Hepatocyte (in vitro differentiated cells): ENCODE results near the gene CEBPE. TPM values are rescaled to one million over a fixed set of nuclear protein-coding genes. Genes with fewer than 3 reads are reported as not detected.

Experiments
- DNase-seq: peaks from one replicate; pipeline ENCODE4 v3.0.0-alpha.2; 2016; ENCODE audit warnings: low spot score
- H2AFZ ChIP-seq: fragments of 200-600 bp; sonication (generic); 2 replicates; pipeline ENCODE4 v1.6.0; 2016; ENCODE audit warnings: antibody characterized with exemption, mild to moderate bottlenecking
- H3K27ac ChIP-seq: fragments of 200-600 bp; sonication (generic); 2 replicates; pipeline ENCODE4 v1.5.1; 2016; ENCODE audit warnings: mild to moderate bottlenecking
- H3K27me3 ChIP-seq: fragments of 200-600 bp; sonication (generic); 2 replicates; pipeline ENCODE4 v1.6.1; 2016
- H3K36me3 ChIP-seq: fragments of 200-600 bp; sonication (generic); replicated peaks from 2 replicates; pipeline ENCODE4 v1.5.1; 2016; ENCODE audit warnings: low read depth; ENCODE audit not compliant: insufficient read depth
- H3K4me1 ChIP-seq: fragments of 200-600 bp; sonication (generic); 2 replicates; pipeline ENCODE4 v1.5.1; 2016; ENCODE audit warnings: mild to moderate bottlenecking, moderate library complexity; ENCODE audit not compliant: insufficient read depth
- H3K4me2 ChIP-seq: fragments of 200-600 bp; sonication (generic); 2 replicates; pipeline ENCODE4 v1.6.0; 2016
- H3K4me3 ChIP-seq: fragments of 200-600 bp; sonication (generic); 2 replicates; pipeline ENCODE4 v1.5.1; 2016; ENCODE audit warnings: mild to moderate bottlenecking
- H3K79me2 ChIP-seq: fragments of 200-600 bp; sonication (generic); 2 replicates; pipeline ENCODE4 v1.6.0; 2017; ENCODE audit warnings: mild to moderate bottlenecking
- H3K9me2 ChIP-seq: fragments of 200-600 bp; sonication (generic); replicated peaks from 2 replicates; pipeline ENCODE4 v1.6.0; 2017; ENCODE audit warnings: mild to moderate bottlenecking; ENCODE audit not compliant: insufficient read depth
- H3K9me3 ChIP-seq: fragments of 200-600 bp; sonication (generic); 2 replicates; pipeline ENCODE4 v1.5.1; 2016; ENCODE audit warnings: low read depth, mild to moderate bottlenecking
- H4K20me1 ChIP-seq: fragments of 200-600 bp; sonication (generic); 2 replicates; pipeline ENCODE4 v1.6.0; 2016; ENCODE audit warnings: mild to moderate bottlenecking; ENCODE audit not compliant: insufficient read depth, poor library complexity, severe bottlenecking
- CTCF ChIP-seq: fragments of 200-600 bp; sonication (generic); IDR thresholded peaks from 2 replicates; pipeline ENCODE4 v1.5.1; 2016; ENCODE audit warnings: antibody characterized with exemption, mild to moderate bottlenecking; ENCODE audit not compliant: poor library complexity
- EZH2 ChIP-seq: fragments of 200-600 bp; sonication (generic); IDR thresholded peaks from 2 replicates; pipeline ENCODE4 v1.6.1; 2016; ENCODE audit warnings: antibody characterized with exemption, mild to moderate bottlenecking, borderline replicate concordance
- EZH2phosphoT487 ChIP-seq: fragments of 200-600 bp; sonication (generic); IDR thresholded peaks from one replicate; pipeline ENCODE4 v1.6.1; 2018; ENCODE audit warnings: antibody characterized with exemption, mild to moderate bottlenecking, low read depth, moderate library complexity; ENCODE audit not compliant: unreplicated experiment, severe bottlenecking
- WGBS: methylation state at CpG from one replicate; pipeline ENCODE4 v1.1.6; 2016; ENCODE audit warnings: low lambda C conversion rate; ENCODE audit errors: missing lambda C conversion rate; 5-methylcytosine and 5-hydroxymethylcytosine counted together
- polyA plus RNA-seq: library from polyadenylated mRNA; unstranded; fragments of >200 nt; fragmentation: Nextera tagmentation; extraction: Ambion mirVana; gene quantifications from 2 replicates; pipeline ENCODE4 v1.2.1, GENCODE V29; 2016
- total RNA-seq: library from RNA; depleted of rRNA; stranded (reverse); fragments of >200 nt; gene quantifications from 2 replicates; pipeline ENCODE4 v1.2.3, GENCODE V29; 2014

Gene CEBPE
- total and polyA plus RNA-seq, 2 experiments from 2014 or later: not detected

GRCh38 chr14:23097786-23098185 lies 21.3 kb downstream of the CEBPE start:
- Histone ChIP-seq H3K4me2 (no peak overlapping the region), H4K20me1 (peaks cover 21% of the 10 kb centered on the region), H3K9me3 (no peaks in the 10 kb centered on the region), H2AFZ (no peak overlapping the region), H3K9me2 (no peaks in the 10 kb centered on the region), H3K4me3 (no peak overlapping the region), H3K27me3 (no peaks in the 10 kb centered on the region), H3K36me3 (no peaks in the 10 kb centered on the region), H3K4me1 (peaks cover 18% of the 10 kb centered on the region), H3K79me2 (peaks cover 51% of the 10 kb centered on the region), H3K27ac (no peak overlapping the region)
- 98% methylated on average over 7 of the region's 7 CpGs for WGBS
- no peak for TF ChIP-seq CTCF
- no peak for TF ChIP-seq EZH2
- TF ChIP-seq EZH2phosphoT487: no peak
- DNase-seq: no peak

- TF ChIP-seq EZH2phosphoT487 (no peak), EZH2 (no peak), CTCF (no peak)
- peak; percentile 100 for DNase-seq
- no peaks in the 10 kb centered on the region for H3K9me2 ChIP-seq
- no peaks in the 10 kb centered on the region for H3K9me3 ChIP-seq
- H3K4me2 ChIP-seq: peak within 1 kb of the TSS; percentile 93
- H3K36me3 ChIP-seq: no peaks in the 10 kb centered on the region
- peak within 1 kb of the TSS; percentile 13 for H2AFZ ChIP-seq
- WGBS: 1% methylated on average over 46 of the region's 46 CpGs
- peak within 1 kb of the TSS; percentile 91 for H3K27ac ChIP-seq
- H3K79me2 ChIP-seq: peaks cover 73% of the 10 kb centered on the region
- H4K20me1 ChIP-seq: peaks cover 31% of the 10 kb centered on the region
- no peaks in the 10 kb centered on the region for H3K27me3 ChIP-seq
- H3K4me3 ChIP-seq: peak within 1 kb of the TSS; percentile 51
- peaks cover 18% of the 10 kb centered on the region for H3K4me1 ChIP-seq
Measured at GRCh38 chr14:23095196-23096108, 23.6 kb downstream of the CEBPE start, which contains the start of gene C14orf119. Gene C14orf119 (plus strand): TSS chr14:23095505. CDS start chr14:23097659, 2,154 bp downstream.

GRCh38 chr14:23094666-23095195 lies 24.3 kb downstream of the CEBPE start, which contains the start of gene ACIN1:
Gene ACIN1 (minus strand): TSS chr14:23095136. CDS start chr14:23095112, 24 bp downstream.
- WGBS: 2% methylated on average over 53 of the region's 55 CpGs

More at GRCh38 chr14:23094666-23095195, 24.3 kb downstream of the CEBPE start, which contains the start of gene ACIN1:
- H3K4me2 ChIP-seq: peak within 1 kb of the TSS; percentile 93
- H3K9me2 ChIP-seq: no peaks in the 10 kb centered on the region
- H3K27me3 ChIP-seq: no peaks in the 10 kb centered on the region
- no peaks in the 10 kb centered on the region for H3K36me3 ChIP-seq
- H2AFZ ChIP-seq: peak within 1 kb of the TSS; percentile 13
- H3K4me3 ChIP-seq: peak within 1 kb of the TSS; percentile 51
- no peaks in the 10 kb centered on the region for H3K9me3 ChIP-seq
- peak; percentile 91 for DNase-seq
- peaks cover 18% of the 10 kb centered on the region for H3K4me1 ChIP-seq
- H3K27ac ChIP-seq: peak within 1 kb of the TSS; percentile 91
- peaks cover 31% of the 10 kb centered on the region for H4K20me1 ChIP-seq
- TF ChIP-seq EZH2: no peak
- no peak for TF ChIP-seq CTCF
- no peak for TF ChIP-seq EZH2phosphoT487
- H3K79me2 ChIP-seq: peaks cover 80% of the 10 kb centered on the region
